Transverse colon (tissue), 3 donors: ENCODE data around the gene CKS1B.

ENCODE experiments used
- CTCF ChIP-seq, 5 experiments: fragments of 200-600 bp in 3 of 5; fragments of 450-650 bp in 2 of 5; sonication (generic) in 3 of 5; IDR thresholded peaks; 1 replicate in 2 of 5; 2 replicates in 3 of 5; pipeline ENCODE4 v1.5.1; 2016 to 2017; ENCODE audit warnings: antibody characterized with exemption in 5 of 5, inconsistent platforms in 3 of 5, mild to moderate bottlenecking in 2 of 5, moderate library complexity in 1 of 5
- EP300 ChIP-seq: sonication (generic); formaldehyde crosslinking; IDR thresholded peaks from one replicate; pipeline ENCODE4 v1.6.1; 2017; ENCODE audit warnings: antibody characterized with exemption, low read depth

GRCh38 chr1:154952664-154953063 is 21.8 kb upstream of the CKS1B start:
- TF ChIP-seq EP300 (no peak), CTCF (IDR thresholded peaks at IDR 0.05) (no peak)
